ENCODE data around the gene TBC1D7. TPM values are rescaled to one million over a fixed set of nuclear protein-coding genes. Genes with fewer than 3 reads are reported as not detected.

Gene TBC1D7
- total RNA-seq, 4 donors from 2014 or later = 5.3 to 11.3 (median 8.9) TPM

DNA sequence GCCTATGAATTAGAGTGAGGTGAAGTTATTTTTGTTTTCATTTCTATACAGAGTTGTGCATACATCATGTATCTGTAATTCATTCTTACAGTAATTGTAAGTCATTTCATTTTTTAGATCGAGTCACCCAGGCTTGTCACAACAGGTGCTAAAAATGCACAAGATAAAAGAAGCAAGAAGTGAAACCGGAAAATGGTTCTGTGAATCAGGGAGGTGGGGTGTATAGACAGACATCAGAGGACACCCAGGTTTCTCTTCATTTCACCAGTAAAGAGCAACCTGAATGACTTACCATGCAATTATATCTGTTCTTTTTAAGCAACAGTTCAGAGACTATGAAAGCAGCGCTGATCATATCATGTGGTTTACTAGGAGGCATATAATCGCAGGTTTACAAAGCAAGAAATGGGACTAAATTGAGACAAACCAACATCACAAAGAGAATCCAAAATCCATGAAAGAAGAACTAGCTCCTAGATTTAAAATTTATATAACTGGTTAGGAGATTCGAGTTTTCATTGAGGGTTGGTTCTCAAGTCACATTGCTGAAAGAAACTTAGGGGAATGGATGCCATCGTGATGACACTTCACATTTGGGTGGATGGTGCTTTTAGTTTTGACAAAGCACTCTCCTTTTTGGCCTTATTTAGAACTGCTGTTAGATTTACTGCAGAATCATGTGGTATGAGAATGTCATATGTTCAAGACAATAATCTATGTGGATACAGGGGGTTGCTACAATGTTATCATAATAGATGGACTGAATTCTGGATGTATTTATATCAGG, 27.9 kb upstream of the TBC1D7 start:
- TF ChIP-seq, protein P1, sequence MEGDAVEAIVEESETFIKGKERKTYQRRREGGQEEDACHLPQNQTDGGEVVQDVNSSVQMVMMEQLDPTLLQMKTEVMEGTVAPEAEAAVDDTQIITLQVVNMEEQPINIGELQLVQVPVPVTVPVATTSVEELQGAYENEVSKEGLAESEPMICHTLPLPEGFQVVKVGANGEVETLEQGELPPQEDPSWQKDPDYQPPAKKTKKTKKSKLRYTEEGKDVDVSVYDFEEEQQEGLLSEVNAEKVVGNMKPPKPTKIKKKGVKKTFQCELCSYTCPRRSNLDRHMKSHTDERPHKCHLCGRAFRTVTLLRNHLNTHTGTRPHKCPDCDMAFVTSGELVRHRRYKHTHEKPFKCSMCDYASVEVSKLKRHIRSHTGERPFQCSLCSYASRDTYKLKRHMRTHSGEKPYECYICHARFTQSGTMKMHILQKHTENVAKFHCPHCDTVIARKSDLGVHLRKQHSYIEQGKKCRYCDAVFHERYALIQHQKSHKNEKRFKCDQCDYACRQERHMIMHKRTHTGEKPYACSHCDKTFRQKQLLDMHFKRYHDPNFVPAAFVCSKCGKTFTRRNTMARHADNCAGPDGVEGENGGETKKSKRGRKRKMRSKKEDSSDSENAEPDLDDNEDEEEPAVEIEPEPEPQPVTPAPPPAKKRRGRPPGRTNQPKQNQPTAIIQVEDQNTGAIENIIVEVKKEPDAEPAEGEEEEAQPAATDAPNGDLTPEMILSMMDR (IDR thresholded peaks at IDR 0.05) = no peak
- DNase-seq (ENCODE audit: low spot score) (no peak), ATAC-seq (ENCODE audit: low FRiP score) (no peak)

DNA sequence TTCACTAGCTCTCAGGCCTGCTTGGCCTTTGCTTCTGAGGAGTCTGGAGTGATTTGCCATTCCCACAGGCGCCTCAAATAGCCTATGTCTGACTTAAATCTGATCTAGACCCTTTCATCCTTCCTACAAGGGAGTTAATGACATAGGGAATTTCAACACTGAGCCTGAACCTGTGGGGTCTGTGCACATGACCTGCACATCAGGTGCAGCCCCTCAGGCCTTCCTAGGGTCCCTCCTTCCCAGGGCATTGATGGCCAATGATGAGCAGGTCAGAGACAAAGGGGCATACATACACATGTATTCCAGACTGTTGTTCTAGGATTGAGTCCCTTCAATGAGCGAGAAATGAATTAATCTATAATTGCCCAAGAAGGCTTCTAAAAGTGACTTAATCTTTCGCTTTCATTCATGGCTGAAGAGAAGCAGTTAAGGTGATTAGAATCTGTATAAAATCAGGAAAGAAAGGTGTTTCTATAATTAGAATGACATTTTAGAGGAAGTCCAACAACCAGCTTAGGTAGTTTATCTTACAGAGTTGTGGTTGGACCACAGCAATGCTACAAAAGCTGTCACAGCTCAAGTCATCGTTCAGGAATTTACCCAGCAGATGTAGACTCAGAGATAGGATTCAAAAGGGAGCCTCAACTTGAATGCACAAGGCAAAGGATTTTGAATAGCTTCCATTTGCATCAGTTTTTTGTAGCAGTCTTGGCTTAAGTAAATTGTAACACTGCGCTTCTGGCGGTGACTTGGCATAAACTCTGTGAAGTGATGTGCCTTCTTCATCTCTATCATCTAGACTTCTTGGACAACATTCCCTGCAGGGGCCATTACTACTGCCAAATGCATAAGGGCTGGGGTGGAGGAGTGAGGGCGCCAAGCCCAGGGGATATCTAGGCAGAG, 27.0 kb upstream of the TBC1D7 start:
- DNase-seq (ENCODE audit: low spot score) = no peak
- TF ChIP-seq, protein P1 (IDR thresholded peaks at IDR 0.05) = no peak
- peak; percentile 49 for ATAC-seq (ENCODE audit: low FRiP score)

- TF ChIP-seq, protein P1 (IDR thresholded peaks at IDR 0.05) = no peak
- no peak for DNase-seq (ENCODE audit: low spot score)
- peak; percentile 85 for ATAC-seq (ENCODE audit: low FRiP score)
Observed at GRCh38 chr6:13354331-13355042, 26.1 kb upstream of the TBC1D7 start.

GRCh38 chr6:13352165-13352564, 23.8 kb upstream of the TBC1D7 start:
- TF ChIP-seq, protein P1 (IDR thresholded peaks at IDR 0.05) = no peak
- DNase-seq (ENCODE audit: low spot score) (no peak), ATAC-seq (ENCODE audit: low FRiP score) (no peak)

DNA sequence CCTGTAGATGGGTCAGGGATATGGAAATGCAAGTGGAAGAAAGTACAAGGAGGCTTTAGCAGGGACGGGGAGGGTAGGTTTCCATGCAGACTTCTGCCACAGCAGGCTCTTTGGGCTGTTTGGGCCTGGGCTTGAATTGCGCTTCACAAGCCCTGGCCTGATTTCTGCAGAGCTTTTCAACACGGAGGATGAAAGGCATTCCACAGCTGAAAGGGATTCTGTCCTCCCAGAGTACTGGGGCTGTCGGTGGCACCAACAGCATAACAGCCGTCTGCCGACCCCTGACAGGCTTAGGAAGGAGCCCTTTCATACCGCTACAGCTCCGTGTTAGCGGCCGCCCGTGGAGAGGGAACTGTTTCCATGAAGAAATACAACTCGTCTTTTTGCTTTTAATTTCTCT, 22.9 kb upstream of the TBC1D7 start:
- DNase-seq (ENCODE audit: low spot score) (no peak), ATAC-seq (ENCODE audit: low FRiP score) (no peak)
- TF ChIP-seq, protein P1 (IDR thresholded peaks at IDR 0.05) = no peak

DNA sequence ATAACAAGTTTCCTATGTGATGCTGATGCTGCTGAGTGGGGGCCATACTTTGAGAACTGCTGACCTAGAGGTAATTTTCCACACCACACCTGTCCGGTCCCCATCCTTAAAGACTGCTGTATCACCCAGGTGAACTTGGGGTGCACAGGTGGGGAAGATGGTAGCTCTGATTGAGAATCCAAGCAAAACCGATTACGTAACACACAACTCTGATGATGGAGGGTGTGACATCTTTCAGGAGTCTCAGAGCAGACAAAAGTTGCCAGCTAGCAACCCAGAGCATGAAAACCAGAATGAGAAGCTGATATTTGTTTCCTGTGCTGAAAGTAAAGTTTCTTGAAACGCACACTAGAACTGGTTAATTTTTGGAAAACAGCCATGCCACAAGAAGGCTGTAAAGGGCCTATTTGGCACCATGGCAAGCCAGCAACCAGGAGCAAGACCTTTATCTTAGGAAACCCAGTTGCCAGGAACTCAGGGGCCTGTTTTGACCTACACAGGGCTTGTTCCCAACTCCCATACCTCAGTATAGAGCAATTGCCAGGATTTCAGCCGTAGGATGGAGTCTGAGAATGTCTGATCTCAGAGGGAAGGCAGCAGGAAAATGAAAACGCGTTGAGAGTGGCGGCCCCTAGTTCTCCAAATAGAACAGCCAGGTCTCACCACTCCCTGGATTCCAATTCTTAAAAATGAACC, 21.6 kb upstream of the TBC1D7 start:
- TF ChIP-seq, protein P1 (IDR thresholded peaks at IDR 0.05) = no peak
- no peak for DNase-seq (ENCODE audit: low spot score)
- no peak for ATAC-seq (ENCODE audit: low FRiP score)
